ENCODE data around the gene FHIT.

FHIT gene

GRCh38 chr3:59772416-59773408 is 1478.5 kb downstream of the FHIT start:
- DNase-seq = no peak

GRCh38 chr3:59771768-59772181 is 1479.5 kb downstream of the FHIT start:
- no peak for DNase-seq

- DNase-seq = peak; percentile 72
These were observed 1482.0 kb downstream of the FHIT start for GRCh38 chr3:59769127-59769750.

- no peak for DNase-seq
These were observed 1484.9 kb downstream of the FHIT start for GRCh38 chr3:59766200-59766872.

- DNase-seq = peak; percentile 36
These were observed 1487.1 kb downstream of the FHIT start for GRCh38 chr3:59764171-59764570.

- no peak for DNase-seq
These were observed 1488.3 kb downstream of the FHIT start for GRCh38 chr3:59762941-59763340.

GRCh38 chr3:59759298-59760031 is 1491.8 kb downstream of the FHIT start:
- DNase-seq = no peak

GRCh38 chr3:59758672-59759071 is 1492.6 kb downstream of the FHIT start:
- no peak for DNase-seq

GRCh38 chr3:59756934-59757333 is 1494.3 kb downstream of the FHIT start:
- DNase-seq = no peak

GRCh38 chr3:59754456-59755129 is 1496.7 kb downstream of the FHIT start:
- no peak for DNase-seq

GRCh38 chr3:59753808-59754450 is 1497.3 kb downstream of the FHIT start:
- DNase-seq = no peak

- DNase-seq = no peak
These were observed 1498.3 kb downstream of the FHIT start for GRCh38 chr3:59752925-59753324.

- no peak for DNase-seq
These were observed 1499.6 kb downstream of the FHIT start for GRCh38 chr3:59751606-59752005.

- no peak for DNase-seq
These were observed 1500.9 kb downstream of the FHIT start for GRCh38 chr3:59750391-59750790.

GRCh38 chr3:59749291-59749690 is 1502.0 kb downstream of the FHIT start:
- no peak for DNase-seq

GRCh38 chr3:59746585-59746984 is 1504.7 kb downstream of the FHIT start:
- no peak for DNase-seq

- no peak for DNase-seq
These were observed 1514.0 kb downstream of the FHIT start for GRCh38 chr3:59737241-59737640.

GRCh38 chr3:59734061-59734460 is 1517.2 kb downstream of the FHIT start:
- DNase-seq = no peak

GRCh38 chr3:59733041-59733809 is 1518.0 kb downstream of the FHIT start:
- DNase-seq = no peak

- DNase-seq = no peak
These were observed 1519.3 kb downstream of the FHIT start for GRCh38 chr3:59731943-59732342.

GRCh38 chr3:59730591-59730990 is 1520.7 kb downstream of the FHIT start:
- DNase-seq = no peak
